ENCODE data around the gene CUL4A. TPM values are rescaled to one million over a fixed set of nuclear protein-coding genes. Genes with fewer than 3 reads are reported as not detected.

The CUL4A gene
- polyA plus RNA-seq, 4 donors: 30.2 to 80.1 (median 32.5) TPM

DNA sequence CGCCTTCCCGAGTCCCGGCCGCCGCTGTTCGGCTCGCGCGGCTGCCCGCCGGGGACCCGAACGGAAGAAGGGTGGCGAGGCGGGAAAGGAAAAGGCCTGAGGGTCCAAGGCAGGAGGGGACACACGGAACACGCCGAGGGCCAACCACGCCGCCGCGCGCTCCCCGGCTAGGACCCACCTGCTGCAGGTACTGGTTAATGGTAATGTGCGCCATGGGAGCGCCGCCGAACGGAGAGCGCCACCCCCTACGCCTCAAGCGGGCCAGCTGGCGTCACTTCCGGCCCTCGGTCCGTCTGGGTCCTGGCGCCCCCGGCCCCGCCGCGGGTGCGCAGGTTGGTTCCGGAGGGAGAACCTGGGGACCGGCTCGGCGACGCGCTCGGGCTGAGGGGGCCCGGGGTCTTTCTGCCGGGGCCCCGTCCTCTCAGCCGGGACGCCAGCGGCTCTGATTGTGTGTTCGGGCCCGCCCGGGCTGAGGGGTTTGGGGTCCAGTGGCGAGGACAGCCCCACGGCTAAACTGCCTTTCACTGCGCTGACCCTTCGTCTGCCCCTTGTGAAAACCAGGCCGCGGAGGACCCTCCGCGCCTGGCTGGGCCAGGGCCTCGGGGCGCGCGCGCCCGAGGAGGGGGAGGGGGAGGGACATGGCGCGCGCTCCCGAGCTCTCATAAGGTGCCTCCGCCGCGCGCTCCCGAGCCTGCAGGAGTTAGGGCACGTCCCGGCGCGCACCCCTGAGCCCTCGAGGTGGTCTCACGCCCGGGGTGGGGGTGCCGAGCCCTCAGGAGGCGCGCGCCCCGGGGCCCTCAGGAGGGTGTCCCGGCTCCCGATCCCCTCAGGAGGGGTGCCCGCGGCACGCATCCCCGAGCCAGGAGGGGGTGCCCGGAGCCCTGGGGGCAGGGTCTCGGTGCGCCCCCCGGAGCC is 735 bp upstream of the CUL4A start, which contains the start of gene PCID2:
PCID2 (minus strand) TSS at position 249 of the 915 bp plus-strand sequence; CDS start at position 214, 35 bp downstream.
- H3K27ac ChIP-seq (ENCODE audit: low read depth in 1 of 3, low read length in 2 of 3): peak within 1 kb of the TSS; percentile 98 to 100 (median 99)
- DNase-seq (peak; percentile 91 to 96), FAIRE-seq (no peak)
- H3K4me3 ChIP-seq (ENCODE audit: low read depth in 1 of 3, low read length in 3 of 3): peak within 1 kb of the TSS; percentile 85 to 93 (median 92)
- H3K27me3 ChIP-seq (ENCODE audit: control insufficient read depth in 3 of 3, insufficient read depth in 3 of 3, low read length in 3 of 3): no peaks in the 10 kb centered on the region
- peaks cover 0 to 10% (median 6%) of the 10 kb centered on the region in 3 donors for H3K4me1 ChIP-seq (ENCODE audit: control insufficient read depth in 3 of 3, insufficient read depth in 2 of 3, low read depth in 1 of 3, low read length in 2 of 3)
- WGBS, 3 donors: 0 to 1% (median 0%) methylated on average over 79 to 103 of the region's 103 CpGs
- no peaks in the 10 kb centered on the region for H3K9me3 ChIP-seq (ENCODE audit: control insufficient read depth in 2 of 2, insufficient read depth in 1 of 2, low read depth in 1 of 2, low read length in 1 of 2)
- H3K36me3 ChIP-seq (ENCODE audit: control insufficient read depth in 3 of 3, insufficient read depth in 2 of 3, low read depth in 1 of 3, low read length in 3 of 3): peaks cover 1 to 31% (median 2%) of the 10 kb centered on the region in 3 donors

DNA sequence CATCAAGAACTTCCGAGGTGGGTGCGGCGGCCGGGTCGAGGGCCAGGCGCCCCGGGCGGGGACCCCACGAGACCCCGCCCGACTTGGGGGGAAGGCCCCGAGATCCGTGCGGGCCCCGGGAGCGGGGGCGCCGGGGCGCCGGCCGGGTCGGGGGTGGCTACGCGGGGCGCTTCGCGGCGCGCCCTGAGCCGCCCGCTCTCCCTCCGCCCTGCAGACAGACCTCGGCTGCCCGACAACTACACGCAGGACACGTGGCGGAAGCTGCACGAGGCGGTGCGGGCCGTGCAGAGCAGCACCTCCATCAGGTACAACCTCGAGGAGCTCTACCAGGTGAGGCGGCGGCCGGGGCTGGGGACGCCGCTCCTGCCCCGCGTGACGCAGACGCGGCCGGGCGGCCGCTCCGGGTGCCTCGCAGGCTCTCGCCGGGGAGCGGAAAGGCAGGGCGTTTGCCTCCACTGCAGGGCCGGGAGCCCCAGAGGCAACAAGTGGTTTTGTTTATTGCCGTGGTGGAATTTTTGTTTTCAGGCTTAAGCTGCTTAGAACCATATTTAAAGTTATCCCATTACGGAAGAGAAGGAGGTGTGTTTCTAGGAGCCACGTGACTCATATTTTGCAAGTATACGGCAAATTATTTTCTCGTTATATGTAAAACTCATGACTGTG is 477 bp downstream of the CUL4A start:
- Histone ChIP-seq H3K9me3 (ENCODE audit: control insufficient read depth in 2 of 2, insufficient read depth in 1 of 2, low read depth in 1 of 2, low read length in 1 of 2) (no peaks in the 10 kb centered on the region), H3K36me3 (ENCODE audit: control insufficient read depth in 3 of 3, insufficient read depth in 2 of 3, low read depth in 1 of 3, low read length in 3 of 3) (peaks cover 0 to 26% (median 2%) of the 10 kb centered on the region in 3 donors), H3K27ac (ENCODE audit: low read depth in 1 of 3, low read length in 2 of 3) (peak overlapping the region; percentile 76 to 96 (median 82)), H3K4me1 (ENCODE audit: control insufficient read depth in 3 of 3, insufficient read depth in 2 of 3, low read depth in 1 of 3, low read length in 2 of 3) (peaks cover 0 to 10% (median 6%) of the 10 kb centered on the region in 3 donors), H3K4me3 (ENCODE audit: low read depth in 1 of 3, low read length in 3 of 3) (peak overlapping the region; percentile 65 to 93 (median 92)), H3K27me3 (ENCODE audit: control insufficient read depth in 3 of 3, insufficient read depth in 3 of 3, low read length in 3 of 3) (no peaks in the 10 kb centered on the region)
- FAIRE-seq (no peak), DNase-seq (peak; percentile 77 to 87)
- WGBS, 3 donors: 0 to 1% (median 1%) methylated on average over 59 to 67 of the region's 67 CpGs

DNA sequence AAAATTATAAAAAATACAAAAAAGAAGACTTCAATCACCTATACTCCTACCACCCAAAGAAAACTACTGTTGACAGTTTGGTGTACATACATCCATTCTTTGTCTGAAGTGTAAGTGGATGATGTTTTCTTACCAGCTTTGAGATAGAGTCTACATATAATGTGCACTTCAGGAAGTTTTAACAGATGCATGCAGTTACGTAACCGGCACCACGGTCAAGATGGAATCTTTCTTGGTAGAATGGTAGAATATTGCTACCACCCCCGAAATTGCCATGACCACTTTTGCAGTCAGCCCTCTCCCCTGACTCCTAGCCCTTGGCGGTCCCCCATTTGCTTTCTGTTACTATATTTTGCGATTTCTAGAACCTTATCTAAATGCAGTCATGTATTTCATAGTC is 1.4 kb downstream of the CUL4A start:
- H3K36me3 ChIP-seq (ENCODE audit: control insufficient read depth in 3 of 3, insufficient read depth in 2 of 3, low read depth in 1 of 3, low read length in 3 of 3): peaks cover 0 to 31% (median 2%) of the 10 kb centered on the region in 3 donors
- peak overlapping the region in 1 of 3 donors; percentile 11 for H3K4me3 ChIP-seq (ENCODE audit: low read depth in 1 of 3, low read length in 3 of 3)
- FAIRE-seq (no peak), DNase-seq (no peak)
- H3K4me1 ChIP-seq (ENCODE audit: control insufficient read depth in 3 of 3, insufficient read depth in 2 of 3, low read depth in 1 of 3, low read length in 2 of 3): peaks cover 0 to 10% (median 4%) of the 10 kb centered on the region in 3 donors
- WGBS, 3 donors: 92% methylated on average over 6 of the region's 6 CpGs
- H3K27me3 ChIP-seq (ENCODE audit: control insufficient read depth in 3 of 3, insufficient read depth in 3 of 3, low read length in 3 of 3): no peaks in the 10 kb centered on the region
- no peak overlapping the region for H3K27ac ChIP-seq (ENCODE audit: low read depth in 1 of 3, low read length in 2 of 3)
- no peaks in the 10 kb centered on the region for H3K9me3 ChIP-seq (ENCODE audit: control insufficient read depth in 2 of 2, insufficient read depth in 1 of 2, low read depth in 1 of 2, low read length in 1 of 2)

- H3K4me1 ChIP-seq (ENCODE audit: control insufficient read depth in 3 of 3, insufficient read depth in 2 of 3, low read depth in 1 of 3, low read length in 2 of 3): peaks cover 0 to 15% (median 2%) of the 10 kb centered on the region in 3 donors
Measured at GRCh38 chr13:113211774-113212173, 2.4 kb downstream of the CUL4A start.

GRCh38 chr13:113216254-113217048 is 7.0 kb downstream of the CUL4A start:
- no peak overlapping the region for H3K4me3 ChIP-seq (ENCODE audit: low read depth in 1 of 3, low read length in 3 of 3)
- FAIRE-seq: no peak
- H3K4me1 ChIP-seq (ENCODE audit: control insufficient read depth in 3 of 3, insufficient read depth in 2 of 3, low read depth in 1 of 3, low read length in 2 of 3): peaks cover 2 to 27% (median 5%) of the 10 kb centered on the region in 3 donors
- WGBS, 3 donors: 28 to 44% (median 33%) methylated on average over 7 of the region's 7 CpGs
- H3K36me3 ChIP-seq (ENCODE audit: control insufficient read depth in 3 of 3, insufficient read depth in 2 of 3, low read depth in 1 of 3, low read length in 3 of 3): peaks cover 2 to 52% (median 2%) of the 10 kb centered on the region in 3 donors
- H3K27ac ChIP-seq (ENCODE audit: low read depth in 1 of 3, low read length in 2 of 3): no peak overlapping the region
- DNase-seq: peak; percentile 42 to 44
- H3K9me3 ChIP-seq (ENCODE audit: control insufficient read depth in 2 of 2, insufficient read depth in 1 of 2, low read depth in 1 of 2, low read length in 1 of 2): no peaks in the 10 kb centered on the region
- no peaks in the 10 kb centered on the region for H3K27me3 ChIP-seq (ENCODE audit: control insufficient read depth in 3 of 3, insufficient read depth in 3 of 3, low read length in 3 of 3)

More at GRCh38 chr13:113211774-113212173, 2.4 kb downstream of the CUL4A start:
- Histone ChIP-seq H3K27ac (ENCODE audit: low read depth in 1 of 3, low read length in 2 of 3) (no peak overlapping the region), H3K9me3 (ENCODE audit: control insufficient read depth in 2 of 2, insufficient read depth in 1 of 2, low read depth in 1 of 2, low read length in 1 of 2) (no peaks in the 10 kb centered on the region), H3K4me3 (ENCODE audit: low read depth in 1 of 3, low read length in 3 of 3) (no peak overlapping the region), H3K27me3 (ENCODE audit: control insufficient read depth in 3 of 3, insufficient read depth in 3 of 3, low read length in 3 of 3) (no peaks in the 10 kb centered on the region), H3K36me3 (ENCODE audit: control insufficient read depth in 3 of 3, insufficient read depth in 2 of 3, low read depth in 1 of 3, low read length in 3 of 3) (peaks cover 0 to 31% (median 2%) of the 10 kb centered on the region in 3 donors)
- WGBS, 3 donors: 96 to 98% (median 96%) methylated on average over 10 of the region's 10 CpGs
- DNase-seq (no peak), FAIRE-seq (no peak)

GRCh38 chr13:113218586-113218985 is 9.2 kb downstream of the CUL4A start:
- Histone ChIP-seq H3K4me3 (ENCODE audit: low read depth in 1 of 3, low read length in 3 of 3) (no peak overlapping the region), H3K9me3 (ENCODE audit: control insufficient read depth in 2 of 2, insufficient read depth in 1 of 2, low read depth in 1 of 2, low read length in 1 of 2) (no peaks in the 10 kb centered on the region), H3K27me3 (ENCODE audit: control insufficient read depth in 3 of 3, insufficient read depth in 3 of 3, low read length in 3 of 3) (no peaks in the 10 kb centered on the region), H3K27ac (ENCODE audit: low read depth in 1 of 3, low read length in 2 of 3) (no peak overlapping the region), H3K4me1 (ENCODE audit: control insufficient read depth in 3 of 3, insufficient read depth in 2 of 3, low read depth in 1 of 3, low read length in 2 of 3) (peaks cover 2 to 27% (median 5%) of the 10 kb centered on the region in 3 donors), H3K36me3 (ENCODE audit: control insufficient read depth in 3 of 3, insufficient read depth in 2 of 3, low read depth in 1 of 3, low read length in 3 of 3) (peaks cover 0 to 61% (median 2%) of the 10 kb centered on the region in 3 donors)
- FAIRE-seq: no peak
- no peak for DNase-seq
- 48 to 78% (median 73%) methylated on average over 3 of the region's 3 CpGs for WGBS, 3 donors

DNA sequence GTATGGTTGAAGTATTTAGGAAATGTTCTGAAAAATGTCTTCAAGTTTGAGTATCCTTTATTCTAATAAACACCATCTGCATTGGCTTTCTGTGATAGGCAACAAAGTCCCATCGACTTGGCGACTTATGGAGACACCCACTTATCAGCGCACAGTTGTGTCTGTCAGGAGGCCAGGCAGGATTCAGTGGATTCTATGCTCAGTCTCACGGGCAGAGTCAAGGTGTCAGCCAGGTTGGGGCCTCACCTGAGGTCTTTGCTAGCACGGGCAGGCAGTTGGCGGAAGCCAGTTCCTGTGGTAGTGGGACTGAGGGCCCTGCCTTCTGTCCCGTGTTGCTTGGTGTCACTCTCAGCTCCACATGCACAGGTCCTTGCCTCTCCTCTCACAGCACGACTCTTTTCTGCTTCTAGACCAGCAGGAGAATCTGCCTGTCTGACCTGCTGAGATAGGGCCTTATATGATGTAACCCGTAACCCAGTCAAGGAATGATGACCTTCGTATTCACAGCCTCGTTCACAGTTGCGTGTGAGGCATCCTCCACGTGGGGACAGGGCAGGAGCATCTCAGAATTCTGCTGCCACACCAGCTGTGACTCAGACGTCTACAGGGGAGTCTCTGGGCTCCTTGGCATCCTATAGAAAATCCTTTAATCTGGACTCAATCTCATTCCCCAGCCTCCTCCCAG is 10.0 kb downstream of the CUL4A start:
- Histone ChIP-seq H3K4me3 (ENCODE audit: low read depth in 1 of 3, low read length in 3 of 3) (no peak overlapping the region), H3K36me3 (ENCODE audit: control insufficient read depth in 3 of 3, insufficient read depth in 2 of 3, low read depth in 1 of 3, low read length in 3 of 3) (peaks cover 0 to 63% (median 4%) of the 10 kb centered on the region in 3 donors), H3K27me3 (ENCODE audit: control insufficient read depth in 3 of 3, insufficient read depth in 3 of 3, low read length in 3 of 3) (no peaks in the 10 kb centered on the region), H3K27ac (ENCODE audit: low read depth in 1 of 3, low read length in 2 of 3) (peak overlapping the region in 1 of 3 donors; percentile 60), H3K9me3 (ENCODE audit: control insufficient read depth in 2 of 2, insufficient read depth in 1 of 2, low read depth in 1 of 2, low read length in 1 of 2) (no peaks in the 10 kb centered on the region), H3K4me1 (ENCODE audit: control insufficient read depth in 3 of 3, insufficient read depth in 2 of 3, low read depth in 1 of 3, low read length in 2 of 3) (peaks cover 2 to 32% (median 5%) of the 10 kb centered on the region in 3 donors)
- FAIRE-seq (no peak), DNase-seq (peak; percentile 26 to 51)
- 78 to 84% (median 83%) methylated on average over 14 of the region's 14 CpGs for WGBS, 3 donors
